Liver (tissue), 9 donors: ENCODE measurements around the gene PCDH9. TPM values are rescaled to one million over a fixed set of nuclear protein-coding genes. Genes with fewer than 3 reads are reported as not detected.

Experiments used
- DNase-seq: peaks from one replicate; pipeline ENCODE4 v3.0.0-alpha.2; 2017; ENCODE audit warnings: low spot score
- H3K27ac ChIP-seq, 2 donors: one replicate each; pipeline ENCODE4 v1.7.0; 2013; ENCODE audit warnings: inconsistent platforms in 2 of 2, low read length in 2 of 2, control low read depth in 1 of 2, low read depth in 1 of 2, mild to moderate bottlenecking in 1 of 2
- H3K27me3 ChIP-seq, 4 donors: one replicate each; pipeline versions ENCODE4 v1.6.1 to v1.7.0; 2013; ENCODE audit warnings: low read length in 3 of 4, inconsistent platforms in 1 of 4, mild to moderate bottlenecking in 1 of 4, moderate library complexity in 1 of 4; ENCODE audit not compliant: control insufficient read depth in 4 of 4, insufficient read depth in 4 of 4
- H3K36me3 ChIP-seq, 4 donors: one replicate each; pipeline versions ENCODE4 v1.6.1 to v1.7.0; 2013; ENCODE audit warnings: low read length in 3 of 4, mild to moderate bottlenecking in 3 of 4, low read depth in 1 of 4, moderate library complexity in 1 of 4; ENCODE audit not compliant: control insufficient read depth in 4 of 4, insufficient read depth in 3 of 4
- H3K4me1 ChIP-seq, 4 donors: one replicate each; pipeline versions ENCODE4 v1.6.1 to v1.7.0; 2013; ENCODE audit warnings: low read length in 3 of 4, mild to moderate bottlenecking in 3 of 4, moderate library complexity in 1 of 4; ENCODE audit not compliant: control insufficient read depth in 4 of 4, insufficient read depth in 4 of 4
- H3K4me3 ChIP-seq, 3 donors: one replicate each; pipeline versions ENCODE4 v1.6.1 to v1.7.0; 2013; ENCODE audit warnings: low read length in 3 of 3, control low read depth in 1 of 3, low read depth in 1 of 3, mild to moderate bottlenecking in 1 of 3
- H3K9ac ChIP-seq, 2 donors: one replicate each; pipeline ENCODE4 v1.7.0; 2013; ENCODE audit warnings: low read length in 2 of 2, mild to moderate bottlenecking in 2 of 2, moderate library complexity in 2 of 2, control low read depth in 1 of 2, low read depth in 1 of 2
- H3K9me3 ChIP-seq, 4 donors: one replicate each; pipeline versions ENCODE4 v1.6.1 to v1.7.0; 2013; ENCODE audit warnings: low read length in 3 of 4; ENCODE audit not compliant: control insufficient read depth in 4 of 4
- ATF3 ChIP-seq: IDR thresholded peaks from 2 replicates; pipeline ENCODE4 v1.6.1; 2016; ENCODE audit warnings: antibody characterized with exemption
- CTCF ChIP-seq: fragments of 150-350 bp; IDR thresholded peaks from 2 replicates; pipeline ENCODE4 v1.5.1; 2017; ENCODE audit warnings: improper control_type of control experiment, low read depth, low read length; ENCODE audit not compliant: missing input control
- EGR1 ChIP-seq, 2 donors: IDR thresholded peaks; 2 replicates each; pipeline ENCODE4 v1.6.1; 2016 to 2018; ENCODE audit warnings: antibody characterized with exemption in 2 of 2, low read depth in 2 of 2
- FOXA1 ChIP-seq: IDR thresholded peaks from 2 replicates; pipeline ENCODE4 v1.6.1; 2016; ENCODE audit warnings: antibody characterized with exemption
- FOXA2 ChIP-seq: IDR thresholded peaks from 2 replicates; pipeline ENCODE4 v1.6.1; 2016; ENCODE audit warnings: antibody characterized with exemption
- GABPA ChIP-seq, 2 donors: IDR thresholded peaks in 1 of 2; conservative IDR thresholded peaks in 1 of 2; 2 replicates each; pipeline ENCODE4 v1.6.1; 2016; ENCODE audit warnings: antibody characterized with exemption in 2 of 2, mild to moderate bottlenecking in 1 of 2, moderate library complexity in 1 of 2
- HNF4A ChIP-seq, 2 donors: conservative IDR thresholded peaks; 2 replicates each; pipeline ENCODE4 v1.6.1; 2016; ENCODE audit warnings: antibody characterized with exemption in 2 of 2, mild to moderate bottlenecking in 2 of 2
- HNF4G ChIP-seq: IDR thresholded peaks from 2 replicates; pipeline ENCODE4 v1.6.1; 2016; ENCODE audit warnings: antibody characterized with exemption
- JUND ChIP-seq, 2 donors: IDR thresholded peaks; 2 replicates each; pipeline ENCODE4 v1.6.1; 2016; ENCODE audit warnings: antibody characterized with exemption in 2 of 2
- MAX ChIP-seq: IDR thresholded peaks from 2 replicates; pipeline ENCODE4 v1.6.1; 2016; ENCODE audit warnings: antibody characterized with exemption
- NR2F2 ChIP-seq: IDR thresholded peaks from 2 replicates; pipeline ENCODE4 v1.6.1; 2016; ENCODE audit warnings: antibody characterized with exemption
- RAD21 ChIP-seq, 2 donors: IDR thresholded peaks; 2 replicates each; pipeline ENCODE4 v1.6.1; 2016; ENCODE audit warnings: antibody characterized with exemption in 2 of 2, mild to moderate bottlenecking in 2 of 2
- REST ChIP-seq: IDR thresholded peaks from 2 replicates; pipeline ENCODE4 v1.6.1; 2016; ENCODE audit warnings: antibody characterized with exemption, mild to moderate bottlenecking
- RXRA ChIP-seq, 2 donors: IDR thresholded peaks; 2 replicates each; pipeline ENCODE4 v1.6.1; 2017 to 2018; ENCODE audit warnings: antibody characterized with exemption in 2 of 2, mild to moderate bottlenecking in 1 of 2
- SP1 ChIP-seq: IDR thresholded peaks from 2 replicates; pipeline ENCODE4 v1.6.1; 2018; ENCODE audit warnings: antibody characterized with exemption, mild to moderate bottlenecking
- TAF1 ChIP-seq: conservative IDR thresholded peaks from 2 replicates; pipeline ENCODE4 v1.6.1; 2016; ENCODE audit warnings: antibody characterized with exemption, mild to moderate bottlenecking
- YY1 ChIP-seq: IDR thresholded peaks from 2 replicates; pipeline ENCODE4 v1.6.1; 2016; ENCODE audit warnings: antibody characterized with exemption, mild to moderate bottlenecking
- ZBTB33 ChIP-seq: IDR thresholded peaks from 2 replicates; pipeline ENCODE4 v1.6.1; 2016; ENCODE audit warnings: antibody characterized with exemption
- WGBS: extraction: QIAGEN DNeasy Blood & Tissue Kit; methylation state at CpG from one replicate; pipeline ENCODE4 v1.1.7; 2013; 5-methylcytosine and 5-hydroxymethylcytosine counted together
- polyA plus RNA-seq, 2 donors: library from polyadenylated mRNA; stranded (reverse) in 1 of 2; unstranded in 1 of 2; fragments of 200-250 nt in 1 of 2; fragments of >200 nt in 1 of 2; fragmentation: Nextera tagmentation in 1 of 2; extraction: Ambion mirVana in 1 of 2; gene quantifications; one replicate each; pipeline versions ENCODE4 v1.2.1 to v1.2.3, GENCODE V29; 2013 to 2015
- total RNA-seq, 2 donors: library from RNA; depleted of rRNA; stranded (reverse); fragments of >200 nt; gene quantifications; one replicate each; pipeline ENCODE4 v1.2.3, GENCODE V29; 2014
- donor health status: healthy.
- donor health status: healthy.
- donor health status: healthy.
- donor health status: healthy.
- donor health status: healthy.

Gene PCDH9
- total and polyA plus RNA-seq, 4 donors, result 0.90 to 4.0 (median 2.2) TPM

- no peak for DNase-seq
- Histone ChIP-seq H3K9me3 (no peaks in the 10 kb centered on the region), H3K36me3 (no peaks in the 10 kb centered on the region), H3K4me3 (peak overlapping the region in 1 of 3 donors; percentile 53), H3K27me3 (no peaks in the 10 kb centered on the region), H3K9ac (no peak overlapping the region), H3K4me1 (peaks cover 0 to 12% (median 7%) of the 10 kb centered on the region in 4 donors), H3K27ac (peak overlapping the region in 1 of 2 donors; percentile 9)
- TF ChIP-seq HNF4G (no peak), YY1 (peak; percentile 35)
- 46% methylated on average over 5 of the region's 5 CpGs for WGBS
Measured at GRCh38 chr13:66995203-66995611, 234.9 kb downstream of the PCDH9 start.

- Histone ChIP-seq H3K36me3 (no peaks in the 10 kb centered on the region), H3K4me1 (peaks cover 0 to 12% (median 7%) of the 10 kb centered on the region in 4 donors), H3K27me3 (no peaks in the 10 kb centered on the region), H3K9ac (peak overlapping the region; percentile 78 to 87), H3K27ac (peak overlapping the region; percentile 73 to 85), H3K9me3 (no peaks in the 10 kb centered on the region), H3K4me3 (peak overlapping the region; percentile 47 to 61 (median 53))
- WGBS, result 30% methylated on average over 9 of the region's 9 CpGs
- TF ChIP-seq FOXA2 (no peak), GABPA (IDR thresholded peaks at IDR 0.05 in 1 of 2, conservative IDR thresholded peaks at IDR 0.05 in 1 of 2) (no peak), ATF3 (no peak), TAF1 (peak; percentile 26), REST (no peak), YY1 (no peak), FOXA1 (no peak), ZBTB33 (no peak), RXRA (IDR thresholded peaks at IDR 0.05) (peak in 1 of 2 donors; percentile 12), SP1 (no peak), JUND (IDR thresholded peaks at IDR 0.05) (no peak), NR2F2 (no peak), EGR1 (IDR thresholded peaks at IDR 0.05; ENCODE audit: low read depth in 2 of 2) (peak; percentile 67 to 70), RAD21 (IDR thresholded peaks at IDR 0.05) (no peak), HNF4A (conservative IDR thresholded peaks at IDR 0.05) (no peak), HNF4G (no peak), MAX (no peak), CTCF (no peak)
- DNase-seq, result no peak
Measured at GRCh38 chr13:66994517-66995202, 235.5 kb downstream of the PCDH9 start.
